Measurements from ENCODE around the gene MGAT5B.
A peak's percentile ranks its signal among the peaks of the same experiment; 100 is the strongest.
"Not testable (repeated sequence)": the region's sequence is repeated elsewhere in the genome, so short reads cannot be mapped to it uniquely, and the experiment has no call there.

MGAT5B gene, protein sequence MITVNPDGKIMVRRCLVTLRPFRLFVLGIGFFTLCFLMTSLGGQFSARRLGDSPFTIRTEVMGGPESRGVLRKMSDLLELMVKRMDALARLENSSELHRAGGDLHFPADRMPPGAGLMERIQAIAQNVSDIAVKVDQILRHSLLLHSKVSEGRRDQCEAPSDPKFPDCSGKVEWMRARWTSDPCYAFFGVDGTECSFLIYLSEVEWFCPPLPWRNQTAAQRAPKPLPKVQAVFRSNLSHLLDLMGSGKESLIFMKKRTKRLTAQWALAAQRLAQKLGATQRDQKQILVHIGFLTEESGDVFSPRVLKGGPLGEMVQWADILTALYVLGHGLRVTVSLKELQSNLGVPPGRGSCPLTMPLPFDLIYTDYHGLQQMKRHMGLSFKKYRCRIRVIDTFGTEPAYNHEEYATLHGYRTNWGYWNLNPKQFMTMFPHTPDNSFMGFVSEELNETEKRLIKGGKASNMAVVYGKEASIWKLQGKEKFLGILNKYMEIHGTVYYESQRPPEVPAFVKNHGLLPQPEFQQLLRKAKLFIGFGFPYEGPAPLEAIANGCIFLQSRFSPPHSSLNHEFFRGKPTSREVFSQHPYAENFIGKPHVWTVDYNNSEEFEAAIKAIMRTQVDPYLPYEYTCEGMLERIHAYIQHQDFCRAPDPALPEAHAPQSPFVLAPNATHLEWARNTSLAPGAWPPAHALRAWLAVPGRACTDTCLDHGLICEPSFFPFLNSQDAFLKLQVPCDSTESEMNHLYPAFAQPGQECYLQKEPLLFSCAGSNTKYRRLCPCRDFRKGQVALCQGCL
- total RNA-seq: 0 to 0.26 (median 0.06) reads per million in 18 experiments

DNA sequence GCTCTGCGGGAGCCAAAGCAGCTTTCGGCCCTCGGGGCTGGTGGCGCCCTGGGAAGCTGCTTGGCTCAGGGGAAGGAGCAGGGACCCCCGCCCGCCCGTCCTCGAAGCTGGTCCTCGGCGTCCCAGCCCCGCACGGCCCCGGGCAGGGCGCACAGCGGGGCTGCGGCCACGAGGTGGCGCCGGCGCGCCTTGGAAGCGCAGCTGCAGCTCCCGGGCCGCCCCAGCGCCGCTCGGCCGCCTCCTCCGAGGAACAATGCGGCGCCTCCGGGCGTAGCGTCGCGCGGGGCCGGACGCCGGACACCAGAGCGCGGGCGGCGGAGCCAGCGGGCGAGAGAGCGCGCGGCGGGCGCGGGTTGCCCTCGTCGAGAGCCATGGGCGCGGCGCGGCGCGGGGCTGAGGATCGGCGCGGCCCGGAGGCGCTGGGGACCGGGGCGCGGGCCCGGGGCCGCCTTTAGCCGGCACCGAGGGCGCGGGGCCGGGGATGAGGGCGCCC lies at the start of gene MGAT5B:
Gene MGAT5B, plus strand, starts transcription at position 229 of the 493 bp plus-strand sequence. CDS start 626 bp downstream, outside the sequence.
- peak; percentile 75 to 86 for DNase-seq

DNA sequence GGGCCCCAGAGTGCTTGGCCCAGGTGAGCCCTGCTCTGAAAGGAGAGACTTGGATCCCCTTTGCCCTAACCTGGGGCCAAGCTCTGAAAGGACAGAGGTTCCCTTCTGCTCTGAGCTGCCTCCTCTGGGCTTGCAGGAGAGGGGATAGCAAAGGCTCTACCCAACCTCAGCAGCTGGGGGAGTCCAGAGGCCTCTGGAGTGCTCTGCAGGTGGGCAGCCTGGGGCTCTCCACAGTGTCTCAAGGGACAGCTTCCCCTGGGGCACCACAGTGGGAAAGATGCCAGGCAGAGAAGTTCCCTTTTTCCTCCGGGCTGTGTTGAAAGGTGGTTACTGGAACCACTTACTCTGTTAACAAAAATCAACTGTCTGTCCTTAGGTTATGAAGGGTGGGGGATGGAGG lies 48.2 kb upstream of the MGAT5B start:
- no peak for DNase-seq

DNA sequence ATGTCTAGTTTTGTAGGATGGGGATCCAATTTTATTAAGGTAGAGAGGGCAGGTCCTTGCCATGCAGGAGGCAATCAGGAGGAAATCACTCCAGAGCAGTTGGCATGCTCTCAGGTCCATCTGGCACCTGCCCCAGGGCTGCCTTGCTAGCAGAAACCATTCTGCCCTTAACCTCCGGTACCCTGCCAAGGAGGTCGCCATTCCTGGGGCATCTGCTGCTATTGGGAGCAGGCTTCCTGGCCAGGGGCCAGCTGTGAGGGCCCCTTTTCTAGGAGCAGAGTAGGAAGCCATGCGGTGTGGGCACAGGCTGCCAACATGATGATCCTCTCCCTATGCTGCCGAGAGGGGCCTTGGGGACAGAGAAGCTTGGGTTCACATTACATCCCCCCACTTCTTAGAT lies 47.6 kb upstream of the MGAT5B start:
- DNase-seq: no peak

DNA sequence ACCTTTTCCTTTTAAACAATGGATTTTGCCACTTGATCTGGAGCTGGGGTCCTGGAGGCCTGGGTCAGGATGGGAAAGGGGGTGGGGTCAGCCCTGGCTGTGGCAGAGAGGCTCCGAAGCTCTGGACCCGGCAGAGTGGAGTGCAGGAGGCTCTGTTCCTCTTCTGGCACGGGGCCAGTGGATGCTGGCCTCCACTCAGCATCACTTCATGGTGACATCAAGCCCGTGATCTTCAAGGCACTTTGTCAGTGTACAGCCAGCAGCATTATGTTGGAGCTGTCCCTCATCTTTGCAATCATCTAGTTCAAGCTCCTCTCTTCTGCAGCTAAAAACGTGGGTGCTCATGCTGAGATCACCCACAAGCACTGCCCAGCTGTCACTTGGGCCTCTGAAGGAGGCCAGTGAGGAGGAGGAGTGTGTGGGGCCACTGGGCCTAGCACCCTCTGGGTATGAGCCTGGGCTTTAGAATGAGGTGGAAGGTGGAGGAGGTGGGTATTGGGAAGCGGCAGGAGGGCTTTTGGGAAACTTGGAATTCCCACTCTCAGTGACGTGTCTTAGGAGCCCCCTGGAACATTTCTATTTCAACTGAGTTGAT lies 45.9 kb upstream of the MGAT5B start:
- DNase-seq: no peak

DNA sequence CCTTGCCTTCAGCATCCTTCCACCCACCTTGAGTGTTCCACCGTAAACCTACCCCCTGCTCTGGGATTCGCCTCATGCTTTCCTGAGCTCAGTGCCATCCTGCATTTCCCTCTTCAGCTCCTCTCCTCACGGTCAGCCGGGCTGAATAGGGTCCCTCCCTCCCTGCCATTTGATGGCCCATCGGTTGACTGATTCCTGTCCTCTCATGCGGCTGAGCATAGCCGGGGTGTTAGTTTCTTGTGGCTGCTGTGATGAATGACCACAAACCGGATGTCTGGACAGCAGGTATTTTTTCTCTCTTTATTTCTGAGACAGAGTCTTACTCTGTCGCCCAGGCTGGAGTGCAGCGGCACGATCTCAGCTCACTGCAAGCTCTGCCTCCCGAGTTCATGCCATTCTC lies 44.1 kb upstream of the MGAT5B start:
- no peak for DNase-seq

DNA sequence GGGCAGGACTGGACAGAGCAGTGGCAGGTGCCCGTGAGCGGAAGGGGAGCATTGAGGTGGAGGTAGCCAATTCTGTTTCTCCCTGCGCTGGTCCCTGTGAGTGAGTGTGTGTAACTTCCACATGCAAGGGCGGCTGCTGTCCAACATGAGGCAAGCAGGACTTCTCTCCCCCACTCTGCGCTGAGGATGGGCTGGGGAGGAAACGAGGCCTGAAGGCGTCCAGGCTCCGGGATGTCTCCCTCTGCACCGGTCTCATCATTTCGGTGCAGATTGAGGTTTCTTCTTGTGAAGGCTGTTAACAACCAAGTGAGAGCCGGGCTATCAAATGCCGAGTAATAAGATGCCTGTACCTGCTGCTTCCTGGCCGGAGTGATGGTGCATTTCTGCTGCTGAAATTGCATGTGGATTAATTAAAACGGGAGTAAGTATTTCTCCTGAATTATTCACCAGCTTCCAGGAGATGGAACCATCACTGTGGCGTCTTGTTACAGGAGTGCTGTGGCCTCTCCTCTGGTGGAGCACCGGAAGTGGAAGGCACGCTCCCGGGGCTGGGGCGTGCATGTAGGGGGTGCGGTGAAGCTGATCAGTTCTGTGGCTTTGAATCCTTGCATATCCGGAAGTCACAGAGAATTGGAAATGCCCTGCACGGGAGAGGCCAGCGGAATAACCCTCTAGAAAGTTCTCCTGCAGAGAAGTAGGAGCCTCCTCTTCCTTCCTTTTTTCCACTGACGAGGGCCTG lies 41.7 kb upstream of the MGAT5B start:
- DNase-seq: no peak

DNA sequence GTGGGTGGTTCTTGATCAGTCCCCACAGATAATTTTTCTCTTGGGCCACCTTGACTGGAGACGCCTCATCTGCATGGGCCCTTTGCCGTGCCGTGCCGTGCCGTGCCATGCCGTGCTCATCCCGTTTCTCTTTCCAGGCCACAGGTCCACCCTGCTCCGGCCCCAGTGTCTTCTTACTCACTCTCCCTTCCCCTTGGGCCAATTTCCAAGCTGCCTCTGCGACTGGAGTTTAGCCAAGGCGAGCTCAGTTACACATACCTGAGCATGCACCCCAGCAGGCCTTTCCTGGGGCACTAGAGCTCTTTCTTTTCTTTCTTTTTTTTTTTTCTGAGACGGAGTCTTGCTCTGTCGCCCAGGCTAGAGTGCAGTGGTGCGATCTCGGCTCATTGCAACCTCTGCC lies 40.5 kb upstream of the MGAT5B start:
- no peak for DNase-seq

- no peak for DNase-seq
Observed at GRCh38 chr17:76830987-76831715, 37.1 kb upstream of the MGAT5B start.

GRCh38 chr17:76833034-76833644 lies 35.1 kb upstream of the MGAT5B start:
- no peak for DNase-seq

- no peak for DNase-seq
Observed at GRCh38 chr17:76833747-76834146, 34.5 kb upstream of the MGAT5B start.

GRCh38 chr17:76834870-76835269 lies 33.3 kb upstream of the MGAT5B start:
- no peak for DNase-seq

DNA sequence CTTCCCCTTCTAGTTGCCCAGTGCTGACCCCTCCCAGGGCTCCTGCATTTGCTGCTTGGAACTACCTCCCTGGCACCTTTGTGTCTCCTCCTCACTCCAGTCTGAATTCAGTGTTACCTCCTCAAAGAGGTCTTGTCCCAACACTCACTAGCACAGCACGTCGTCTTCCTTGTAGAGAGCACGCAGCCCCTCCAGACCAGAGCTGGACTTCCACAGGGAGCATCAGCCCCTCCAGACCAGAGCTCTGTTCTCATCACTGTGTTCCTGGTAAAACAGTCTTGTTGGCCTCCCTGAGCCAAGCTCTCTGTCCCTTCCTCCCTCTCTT lies 27.8 kb upstream of the MGAT5B start:
- DNase-seq: no peak

GRCh38 chr17:76840884-76841775 lies 27.1 kb upstream of the MGAT5B start:
- no peak for DNase-seq

- no peak for DNase-seq
Observed at GRCh38 chr17:76841776-76842405, 26.3 kb upstream of the MGAT5B start.

DNA sequence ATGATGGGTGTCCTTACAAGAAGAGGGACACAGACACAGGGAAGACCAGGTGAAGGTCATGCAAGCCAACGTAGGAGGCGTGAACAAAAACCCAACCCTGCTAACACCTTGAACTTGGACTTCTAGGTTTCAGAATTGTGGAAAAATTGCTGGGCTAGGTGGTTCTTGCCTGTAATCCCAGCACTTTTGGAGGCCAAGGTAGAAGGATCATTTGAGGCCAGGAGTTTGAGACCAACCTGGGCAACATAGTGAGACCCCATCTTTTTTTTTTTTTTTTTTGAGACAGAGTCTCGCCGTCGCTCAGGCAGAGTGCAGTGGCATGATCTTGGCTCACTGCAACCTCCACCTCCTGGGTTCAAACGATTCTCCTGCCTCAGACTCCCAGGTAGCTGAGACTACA lies 25.1 kb upstream of the MGAT5B start:
- DNase-seq: not testable (repeated sequence)

DNA sequence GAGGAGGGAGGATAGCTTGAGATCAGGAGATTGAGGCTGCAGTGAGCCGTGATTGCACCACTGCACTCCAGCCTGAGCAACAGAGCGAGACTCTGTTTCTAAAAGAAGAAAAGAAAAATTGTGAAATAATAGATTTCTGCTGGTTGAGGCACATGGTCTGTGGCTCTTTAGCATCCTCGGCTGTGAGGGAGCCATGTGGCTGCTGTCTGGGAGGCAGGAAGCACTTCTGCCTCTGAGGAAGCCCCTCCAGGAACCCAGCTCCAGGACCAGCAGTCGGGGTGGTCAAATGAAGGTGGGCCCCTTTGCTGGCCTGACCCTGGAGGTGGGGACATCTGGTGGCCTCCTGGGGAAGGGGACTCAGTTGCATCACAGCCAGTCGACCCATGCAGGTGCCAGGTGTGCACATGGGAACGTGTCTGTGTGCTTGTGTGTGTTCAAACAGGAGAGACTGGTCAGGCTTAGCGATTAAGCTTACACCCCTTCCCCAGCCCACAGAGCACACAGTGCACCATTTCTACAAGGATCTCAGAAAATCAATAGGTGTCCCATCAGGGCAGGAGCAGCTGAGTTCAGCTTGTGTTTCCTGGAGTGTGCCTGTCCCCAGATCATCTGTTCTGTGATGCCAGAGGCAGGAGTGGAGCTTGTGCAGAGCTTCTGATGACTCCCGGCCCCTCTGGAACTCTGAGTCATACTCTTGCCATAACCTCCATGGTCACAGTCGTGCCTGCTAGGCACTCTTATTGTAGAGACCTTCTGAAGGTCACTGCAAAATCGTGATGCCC lies 24.3 kb upstream of the MGAT5B start:
- no peak for DNase-seq

GRCh38 chr17:76844485-76844829 lies 23.7 kb upstream of the MGAT5B start:
- DNase-seq: no peak

- DNase-seq: no peak
Observed at GRCh38 chr17:76844846-76845245, 23.4 kb upstream of the MGAT5B start.

- no peak for DNase-seq
Observed at GRCh38 chr17:76845541-76846017, 22.6 kb upstream of the MGAT5B start.

Data from inflammatory macrophage (primary cell).